GM20431 (cell line): ENCODE results near the gene OAS2.
"Not testable (repeated sequence)": the region's sequence is repeated elsewhere in the genome, so short reads cannot be mapped to it uniquely, and the experiment has no call there.

Experiments used
- in situ Hi-C: fragments of 300-500 bp; cut with MseI, MboI; formaldehyde crosslinking; loops from one replicate; pipeline ENCODE4 v1.15.0; 2020; ENCODE audit warnings: low sequenced_read_pairs; ENCODE audit not compliant: unreplicated experiment

The OAS2 gene

GRCh38 chr12:112947761-112948160 is 30.6 kb upstream of the OAS2 start:
- in situ Hi-C loops, result no loop called here

DNA sequence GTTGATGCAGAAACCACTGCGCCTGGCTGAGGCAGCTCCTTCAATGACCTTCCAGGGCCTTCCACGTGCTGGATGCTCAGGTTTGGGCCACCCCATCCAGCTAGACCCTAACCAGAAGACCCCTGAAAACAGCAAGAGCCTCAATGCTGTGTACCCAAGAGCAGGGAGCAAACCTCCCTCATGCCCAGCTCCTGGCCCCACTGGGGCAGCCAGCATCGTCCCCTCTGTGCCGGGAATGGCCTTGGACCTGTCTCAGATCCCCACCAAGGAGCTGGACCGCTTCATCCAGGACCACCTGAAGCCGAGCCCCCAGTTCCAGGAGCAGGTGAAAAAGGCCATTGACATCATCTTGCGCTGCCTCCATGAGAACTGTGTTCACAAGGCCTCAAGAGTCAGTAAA is 29.5 kb upstream of the OAS2 start:
- in situ Hi-C loops, result no loop called here

DNA sequence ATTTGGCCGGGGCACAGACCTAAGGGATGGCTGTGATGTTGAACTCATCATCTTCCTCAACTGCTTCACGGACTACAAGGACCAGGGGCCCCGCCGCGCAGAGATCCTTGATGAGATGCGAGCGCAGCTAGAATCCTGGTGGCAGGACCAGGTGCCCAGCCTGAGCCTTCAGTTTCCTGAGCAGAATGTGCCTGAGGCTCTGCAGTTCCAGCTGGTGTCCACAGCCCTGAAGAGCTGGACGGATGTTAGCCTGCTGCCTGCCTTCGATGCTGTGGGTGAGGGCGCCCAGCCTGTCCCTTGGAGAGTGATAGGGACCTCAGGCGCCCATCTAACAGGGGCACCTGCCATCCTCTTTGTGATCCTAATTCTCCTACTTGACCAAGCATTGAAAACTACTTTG is 27.6 kb upstream of the OAS2 start:
- in situ Hi-C loops, result no loop called here

DNA sequence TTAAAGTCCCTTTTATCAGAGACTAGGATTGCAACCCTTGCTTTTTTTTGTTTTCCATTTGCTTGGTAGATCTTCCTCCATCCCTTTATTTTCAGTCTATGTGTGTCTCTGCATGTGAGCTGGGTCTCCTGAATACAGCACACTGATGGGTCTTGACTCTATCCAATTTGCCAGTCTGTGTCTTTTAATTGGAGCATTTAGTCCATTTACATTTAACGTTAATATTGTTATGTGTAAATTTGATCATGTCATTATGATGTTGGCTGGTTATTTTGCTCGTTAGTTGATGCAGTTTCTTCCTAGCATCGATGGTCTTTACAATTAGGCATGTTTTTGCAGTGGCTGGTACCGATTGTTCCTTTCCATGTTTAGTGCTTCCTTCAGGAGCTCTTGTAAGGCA is 21.2 kb upstream of the OAS2 start:
- in situ Hi-C loops, result not testable (repeated sequence)

DNA sequence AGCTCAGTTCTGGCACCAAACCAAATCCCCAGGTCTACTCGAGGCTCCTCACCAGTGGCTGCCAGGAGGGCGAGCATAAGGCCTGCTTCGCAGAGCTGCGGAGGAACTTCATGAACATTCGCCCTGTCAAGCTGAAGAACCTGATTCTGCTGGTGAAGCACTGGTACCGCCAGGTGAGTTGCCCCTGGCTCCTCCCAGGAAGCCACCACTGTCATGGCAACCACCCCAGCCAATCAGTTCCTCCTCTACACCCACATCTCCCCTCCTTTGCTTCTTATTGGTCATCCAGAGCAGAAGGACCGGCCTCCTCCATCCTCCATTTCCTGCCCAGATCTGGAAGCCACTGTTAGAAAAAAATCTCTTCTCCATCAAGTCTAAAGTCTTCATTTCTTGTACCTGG is 17.2 kb upstream of the OAS2 start:
- in situ Hi-C loops, result no loop called here

- in situ Hi-C loops, result no loop called here
These were observed 16.8 kb upstream of the OAS2 start for GRCh38 chr12:112961536-112961935.

DNA sequence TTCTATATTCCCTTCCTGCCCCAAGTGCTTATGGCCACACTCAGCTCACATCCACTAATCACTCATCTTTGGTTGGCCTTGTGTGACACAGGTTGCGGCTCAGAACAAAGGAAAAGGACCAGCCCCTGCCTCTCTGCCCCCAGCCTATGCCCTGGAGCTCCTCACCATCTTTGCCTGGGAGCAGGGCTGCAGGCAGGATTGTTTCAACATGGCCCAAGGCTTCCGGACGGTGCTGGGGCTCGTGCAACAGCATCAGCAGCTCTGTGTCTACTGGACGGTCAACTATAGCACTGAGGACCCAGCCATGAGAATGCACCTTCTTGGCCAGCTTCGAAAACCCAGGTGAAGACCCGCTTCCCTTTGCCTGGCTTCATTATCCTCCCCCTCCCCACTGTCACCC is 15.8 kb upstream of the OAS2 start:
- in situ Hi-C loops, result no loop called here

DNA sequence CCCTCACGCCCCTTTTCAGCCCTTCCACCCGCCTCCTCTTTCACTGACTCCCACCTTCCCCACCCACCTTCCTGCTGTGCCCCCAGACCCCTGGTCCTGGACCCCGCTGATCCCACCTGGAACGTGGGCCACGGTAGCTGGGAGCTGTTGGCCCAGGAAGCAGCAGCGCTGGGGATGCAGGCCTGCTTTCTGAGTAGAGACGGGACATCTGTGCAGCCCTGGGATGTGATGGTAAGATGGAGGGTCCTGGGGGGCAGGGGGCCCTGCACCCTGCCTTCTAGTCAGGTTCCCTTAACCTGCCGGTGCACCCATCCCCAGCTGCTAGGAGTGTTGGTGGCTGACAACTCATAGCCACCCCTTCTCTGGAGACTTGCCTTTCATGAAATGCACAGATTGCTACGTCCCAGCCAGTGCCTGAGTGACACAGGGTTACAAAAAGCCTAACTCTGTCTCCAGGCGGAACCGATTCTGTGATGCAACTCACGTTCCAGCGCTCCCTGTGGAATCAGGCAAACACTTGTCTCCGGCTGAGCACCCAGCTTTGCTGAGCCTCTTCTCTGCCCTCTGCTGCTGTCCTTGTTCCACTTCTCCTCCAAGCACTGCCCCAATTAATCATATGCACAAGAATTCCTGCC is 15.0 kb upstream of the OAS2 start:
- in situ Hi-C loops, result no loop called here

DNA sequence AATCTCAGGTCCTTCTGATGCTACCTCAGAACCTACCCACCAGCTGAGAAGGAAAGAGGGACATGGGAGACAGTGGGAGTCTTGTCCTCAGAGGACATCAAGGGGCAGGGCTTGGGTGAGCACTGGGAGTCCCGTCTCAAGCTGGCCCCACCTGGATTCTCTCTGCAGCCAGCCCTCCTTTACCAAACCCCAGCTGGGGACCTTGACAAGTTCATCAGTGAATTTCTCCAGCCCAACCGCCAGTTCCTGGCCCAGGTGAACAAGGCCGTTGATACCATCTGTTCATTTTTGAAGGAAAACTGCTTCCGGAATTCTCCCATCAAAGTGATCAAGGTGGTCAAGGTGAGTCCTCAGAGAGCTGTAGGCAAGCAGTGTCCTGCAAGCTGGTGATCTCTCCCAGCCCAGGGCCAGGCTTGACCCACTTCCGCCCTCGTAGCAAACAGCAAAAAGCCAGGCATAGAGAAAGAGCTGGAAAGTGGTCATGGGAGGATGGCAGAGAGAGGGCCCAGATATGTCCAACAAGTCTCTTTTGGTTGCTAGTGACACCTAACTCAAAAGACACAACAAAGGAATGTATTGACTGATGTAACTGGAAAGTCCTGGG is 14.2 kb upstream of the OAS2 start:
- in situ Hi-C loops, result no loop called here

GRCh38 chr12:112964915-112965314 is 13.4 kb upstream of the OAS2 start:
- in situ Hi-C loops, result no loop called here

GRCh38 chr12:112965643-112966042 is 12.7 kb upstream of the OAS2 start:
- in situ Hi-C loops, result no loop called here

- in situ Hi-C loops, result no loop called here
These were observed 11.0 kb upstream of the OAS2 start for GRCh38 chr12:112967306-112967705.

GRCh38 chr12:112967858-112968257 is 10.5 kb upstream of the OAS2 start:
- in situ Hi-C loops, result no loop called here

GRCh38 chr12:112969547-112970306 is 8.6 kb upstream of the OAS2 start:
- in situ Hi-C loops, result no loop called here

DNA sequence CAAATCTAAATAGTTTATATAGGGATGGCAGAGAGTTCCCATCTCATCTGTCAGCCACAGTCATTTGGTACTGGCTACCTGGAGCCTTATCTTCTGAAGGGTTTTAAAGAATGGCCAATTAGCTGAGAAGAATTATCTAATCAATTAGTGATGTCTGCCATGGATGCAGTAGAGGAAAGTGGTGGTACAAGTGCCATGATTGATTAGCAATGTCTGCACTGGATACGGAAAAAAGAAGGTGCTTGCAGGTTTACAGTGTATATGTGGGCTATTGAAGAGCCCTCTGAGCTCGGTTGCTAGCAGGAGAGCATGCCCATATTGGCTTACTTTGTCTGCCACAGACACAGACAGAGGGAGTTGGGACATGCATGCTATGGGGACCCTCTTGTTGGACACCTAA is 7.9 kb upstream of the OAS2 start:
- in situ Hi-C loops, result no loop called here

GRCh38 chr12:112971248-112971647 is 7.1 kb upstream of the OAS2 start:
- in situ Hi-C loops, result no loop called here

- in situ Hi-C loops, result no loop called here
These were observed 5.1 kb upstream of the OAS2 start for GRCh38 chr12:112973011-112973735.

- in situ Hi-C loops, result no loop called here
These were observed 4.5 kb upstream of the OAS2 start for GRCh38 chr12:112973818-112974231.

DNA sequence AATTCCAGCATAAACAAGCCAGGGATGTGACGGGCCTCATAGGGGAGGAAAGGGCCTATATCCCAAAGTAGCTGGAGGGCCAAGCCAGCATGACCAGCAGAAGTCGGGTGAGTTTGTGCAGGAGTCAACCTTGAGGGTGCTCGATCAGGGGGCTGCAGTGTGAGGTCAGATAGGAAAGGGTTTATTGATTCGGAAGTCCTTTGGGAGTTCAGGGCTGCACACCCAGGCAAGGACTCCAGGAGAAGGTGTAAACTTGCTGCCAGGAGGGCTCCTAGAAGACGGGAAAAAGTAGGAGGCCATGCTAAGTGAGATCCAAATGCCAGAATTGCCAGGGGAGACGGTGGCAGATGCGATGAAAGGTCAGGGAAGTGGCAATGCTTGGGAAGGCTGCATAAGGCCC is 3.4 kb upstream of the OAS2 start:
- in situ Hi-C loops, result no loop called here

DNA sequence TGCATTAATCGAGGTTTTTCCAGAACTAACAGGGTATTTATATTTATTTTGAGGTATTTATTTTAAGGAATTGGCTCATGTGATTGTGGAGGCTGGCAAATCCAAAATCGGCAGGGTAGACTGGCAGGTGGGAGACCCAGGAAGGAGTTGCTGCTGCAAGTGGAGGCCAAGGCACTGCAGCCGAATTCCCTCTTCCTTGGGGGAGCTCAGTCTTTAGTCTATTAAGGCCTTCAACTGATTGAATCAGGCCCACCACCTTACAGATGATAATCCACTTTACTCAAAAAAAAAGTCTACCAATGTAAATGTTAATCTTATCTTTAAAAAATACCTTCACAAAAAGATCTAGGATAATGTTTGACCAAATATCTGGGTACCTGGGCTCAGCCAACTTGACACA is 1.2 kb upstream of the OAS2 start:
- in situ Hi-C loops, result no loop called here

DNA sequence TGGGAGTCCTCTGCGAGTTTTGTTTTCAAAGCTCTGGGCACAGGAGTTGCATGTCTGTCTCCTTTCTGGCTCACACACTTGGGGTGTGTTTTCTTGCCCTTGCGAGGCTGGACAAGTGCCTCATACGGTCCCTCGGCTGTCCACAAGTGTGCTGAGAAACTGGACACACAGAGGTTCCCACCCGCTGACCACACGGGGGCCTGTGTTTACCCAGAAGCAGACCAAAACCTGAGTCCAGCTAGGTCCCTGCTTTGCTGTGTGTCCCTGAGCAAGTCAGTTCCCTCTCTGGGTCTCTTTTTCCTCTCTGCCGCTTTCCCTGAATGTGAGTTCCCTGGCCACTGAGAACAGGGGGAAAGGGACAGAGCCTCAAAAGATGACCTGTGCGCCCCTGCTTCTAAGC is 678 bp upstream of the OAS2 start:
- in situ Hi-C loops, result no loop called here
